IMR-90 (cell line): Measurements from ENCODE around the gene RPS16. TPM values are rescaled to one million over a fixed set of nuclear protein-coding genes. Genes with fewer than 3 reads are reported as not detected.

Experiments used
- RFX5 ChIP-seq: IDR thresholded peaks from 2 replicates; pipeline ENCODE4 v1.8.0; 2012; ENCODE audit warnings: low read depth, mild to moderate bottlenecking, low read length, moderate library complexity
- polyA plus RNA-seq, 3 experiments: library from polyadenylated mRNA; depleted of rRNA; stranded (reverse); fragments of >200 nt; gene quantifications; 2 replicates each; pipeline ENCODE4 v1.2.3, GENCODE V29; 2012; ENCODE audit warnings: low replicate concordance in 1 of 3
- total RNA-seq: library from RNA; depleted of rRNA; stranded (reverse); fragments of >200 nt; gene quantifications from 2 replicates; pipeline ENCODE4 v1.2.3, GENCODE V29; 2012
- TF ChIP-seq, protein P1 (sequence below): fragments of 150-350 bp; IDR thresholded peaks from 2 replicates; pipeline ENCODE4 v1.6.1; 2016; ENCODE audit warnings: low read depth, mild to moderate bottlenecking, low read length, moderate library complexity, borderline replicate concordance

The RPS16 gene
- total and polyA plus RNA-seq, 2 of the 4 experiments (the other 2 are of a cell fraction): 320 to 3,500 TPM

DNA sequence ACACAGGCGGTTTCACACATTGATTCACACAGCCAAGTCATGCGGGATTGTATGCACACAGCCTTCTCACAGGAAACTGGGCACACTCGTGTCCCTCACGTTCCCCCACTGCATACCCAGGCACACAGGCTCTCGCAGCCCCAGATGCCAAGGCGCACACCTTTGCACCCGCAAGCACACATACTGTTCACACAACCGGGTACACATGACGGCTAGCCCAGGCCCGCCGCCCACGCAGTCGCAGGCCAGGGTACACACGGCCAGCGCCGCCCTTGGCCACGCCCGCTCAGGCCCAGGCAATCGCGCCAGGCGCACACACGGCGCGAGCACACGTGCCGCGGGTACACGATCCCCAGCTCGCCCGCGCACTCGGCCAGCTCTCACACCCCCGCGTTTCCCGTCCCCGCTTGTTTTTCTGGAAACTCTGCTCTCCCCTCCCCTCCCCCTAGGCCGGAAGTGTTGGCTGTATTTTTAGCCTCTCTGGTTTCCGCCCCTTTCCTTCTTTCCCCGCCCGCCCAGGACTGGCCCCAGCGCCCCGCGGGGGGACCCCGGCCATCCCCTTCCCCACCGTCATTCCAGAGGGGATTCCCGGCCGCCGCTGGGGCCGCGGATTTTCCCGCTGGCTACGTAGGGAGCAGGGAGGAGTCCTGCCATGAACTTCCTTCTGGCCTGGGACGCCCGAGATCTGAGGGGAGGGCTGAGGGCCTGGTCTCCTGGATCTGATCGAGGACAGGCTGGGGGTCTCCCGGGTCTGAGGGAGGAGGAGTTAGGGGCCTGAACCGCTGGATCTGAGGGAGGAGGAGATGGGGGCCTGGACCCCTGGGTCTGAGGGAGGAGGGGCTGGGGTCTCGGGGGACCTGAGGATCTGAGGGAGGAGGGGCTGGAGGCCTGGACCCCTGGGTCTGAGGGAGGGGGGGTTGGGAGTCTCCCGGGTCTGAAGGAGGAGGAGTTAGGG lies 33.1 kb downstream of the RPS16 start (continued):
- TF ChIP-seq, protein P1, sequence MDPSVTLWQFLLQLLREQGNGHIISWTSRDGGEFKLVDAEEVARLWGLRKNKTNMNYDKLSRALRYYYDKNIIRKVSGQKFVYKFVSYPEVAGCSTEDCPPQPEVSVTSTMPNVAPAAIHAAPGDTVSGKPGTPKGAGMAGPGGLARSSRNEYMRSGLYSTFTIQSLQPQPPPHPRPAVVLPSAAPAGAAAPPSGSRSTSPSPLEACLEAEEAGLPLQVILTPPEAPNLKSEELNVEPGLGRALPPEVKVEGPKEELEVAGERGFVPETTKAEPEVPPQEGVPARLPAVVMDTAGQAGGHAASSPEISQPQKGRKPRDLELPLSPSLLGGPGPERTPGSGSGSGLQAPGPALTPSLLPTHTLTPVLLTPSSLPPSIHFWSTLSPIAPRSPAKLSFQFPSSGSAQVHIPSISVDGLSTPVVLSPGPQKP: no peak
- TF ChIP-seq RFX5: no peak
